Hepatic stellate cell (primary cell): ENCODE measurements around the gene LRIT1.

ENCODE experiments used
- DNase-seq: peaks from one replicate; pipeline ENCODE4 v3.0.0; 2011; ENCODE audit warnings: low spot score

The LRIT1 gene

GRCh38 chr10:84191106-84191505 lies 50.2 kb downstream of the LRIT1 start:
- DNase-seq: no peak

- DNase-seq: no peak
These were observed 50.7 kb downstream of the LRIT1 start for GRCh38 chr10:84190621-84191020.

- DNase-seq: no peak
These were observed 52.5 kb downstream of the LRIT1 start for GRCh38 chr10:84188815-84189214.

- DNase-seq: no peak
These were observed 55.7 kb downstream of the LRIT1 start for GRCh38 chr10:84185526-84186175.

GRCh38 chr10:84184517-84184916 lies 56.8 kb downstream of the LRIT1 start:
- no peak for DNase-seq

- no peak for DNase-seq
These were observed 59.7 kb downstream of the LRIT1 start for GRCh38 chr10:84181631-84182030.
